ENCODE results near the gene TRAF1. TPM values are rescaled to one million over a fixed set of nuclear protein-coding genes. Genes with fewer than 3 reads are reported as not detected.

Gene TRAF1
- total and polyA plus RNA-seq, 10 of the 15 experiments (the other 5 are each of a cell fraction or from before 2014, with no cell fraction given), result 13.8 to 163 (median 128) TPM

- in situ Hi-C loops (cut with MboI) (loop anchor here (5.0 kb wide), 1 partner anchor 63 kb away; no protein-coding TSS in a partner anchor), intact Hi-C loops (cut with micrococcal nuclease; ENCODE audit: unreplicated experiment) (loop anchor here (5.0 kb wide), 1 partner anchor 82 kb away; the partner anchor contains the start of gene FBXW2)
- Histone ChIP-seq H3K9me3 (replicated peaks; ENCODE audit: control insufficient read depth, insufficient read depth, low read length) (no peaks in the 10 kb centered on the region), H3K9ac (ENCODE audit: control insufficient read depth, insufficient read depth, low read length) (peak overlapping the region; percentile 92; the same call in 1 of the 2 replicates), H3K4me2 (ENCODE audit: control insufficient read depth, insufficient read depth) (peak overlapping the region; percentile 94), H3K4me1 (ENCODE audit: control insufficient read depth, insufficient read depth, low read length) (peaks cover 30% of the 10 kb centered on the region), H3K79me2 (ENCODE audit: control insufficient read depth, insufficient read depth, low read length) (peaks cover 39% of the 10 kb centered on the region), H3K36me3 (ENCODE audit: control insufficient read depth in 2 of 2, insufficient read depth in 2 of 2, low read length in 1 of 2) (peaks cover 23 to 27% of the 10 kb centered on the region in 2 experiments), H3K27me3 (replicated peaks in 1 of 2; ENCODE audit: control insufficient read depth in 2 of 2, insufficient read depth in 2 of 2, low read length in 1 of 2) (no peaks in the 10 kb centered on the region), H2AFZ (ENCODE audit: control insufficient read depth, low read depth, low read length) (no peak overlapping the region), H3K27ac (ENCODE audit: control insufficient read depth, insufficient read depth) (peak overlapping the region; percentile 18; the same call in 1 of the 2 replicates), H4K20me1 (ENCODE audit: control insufficient read depth, insufficient read depth) (no peaks in the 10 kb centered on the region), H3K4me3 (peak overlapping the region; percentile 92; the same call in 1 of the 2 replicates)
- 90% methylated on average over 10 of the region's 10 CpGs for WGBS (ENCODE audit: insufficient coverage, insufficient replicate concordance, low lambda C conversion rate, missing lambda C conversion rate)
- no peak for TF ChIP-seq EED (IDR thresholded peaks at IDR 0.05; ENCODE audit: low read depth)
- no peak for TF ChIP-seq CREB1 (IDR thresholded peaks at IDR 0.05; ENCODE audit: low read depth)
- TF ChIP-seq NFYB (IDR thresholded peaks at IDR 0.05; ENCODE audit: insufficient read depth, low read depth, low read length), result no peak
- TF ChIP-seq SMARCA5 (IDR thresholded peaks at IDR 0.05), result no peak
- no peak for TF ChIP-seq SIX5 (IDR thresholded peaks at IDR 0.05; ENCODE audit: low read depth, low read length, severe bottlenecking)
- TF ChIP-seq TBL1XR1 (IDR thresholded peaks at IDR 0.05; ENCODE audit: low read depth, low read length), result no peak
- no peak for TF ChIP-seq PML (IDR thresholded peaks at IDR 0.05; ENCODE audit: low read length)
- no peak for TF ChIP-seq ZNF384 (IDR thresholded peaks at IDR 0.05; ENCODE audit: borderline replicate concordance, low read depth, low read length)
- no peak for TF ChIP-seq KAT2A (conservative IDR thresholded peaks at IDR 0.05; ENCODE audit: control insufficient read depth, low read depth, low read length)
- TF ChIP-seq TARDBP (IDR thresholded peaks at IDR 0.05; ENCODE audit: borderline replicate concordance), result no peak
- no peak for TF ChIP-seq NFXL1 (IDR thresholded peaks at IDR 0.05; ENCODE audit: borderline replicate concordance)
- no peak for TF ChIP-seq SMAD5 (IDR thresholded peaks at IDR 0.05; ENCODE audit: low read depth)
- no peak for TF ChIP-seq HDAC2 (IDR thresholded peaks at IDR 0.05)
- ChIA-PET RAD21 (ENCODE audit: unreplicated experiment) (interaction anchor here (1.3 to 2.8 kb wide), 3 partner anchors 54 to 57 kb away, joined by 3 to 7 read pairs (median 5); no protein-coding TSS in a partner anchor), CTCF (interaction anchor here (1.0 to 3.0 kb wide), 8 partner anchors 11 to 186 kb away, joined by 3 to 20 read pairs (median 4); no protein-coding TSS in a partner anchor), POLR2A (interaction anchor here (1.0 to 8.2 kb wide), 6 partner anchors 17 to 68 kb away, joined by 3 to 75 read pairs (median 4); no protein-coding TSS in a partner anchor), SMC1A (ENCODE audit: uncharacterized antibody, unreplicated experiment) (interaction anchor here (0.6 to 2.2 kb wide), 9 partner anchors 10 to 110 kb away, joined by 3 to 6 read pairs (median 4); no protein-coding TSS in a partner anchor)
- BruUV-seq (replicated peaks), result no TSS peak
- DNase-seq (ENCODE audit: low read depth, low spot score) (no peak), FAIRE-seq (no peak), ATAC-seq (no peak)
Observed at GRCh38 chr9:120874226-120875194, 52.1 kb downstream of the TRAF1 start.
